Bladder microvascular endothelial cell (primary cell): Measurements from ENCODE around the gene CTXN3. TPM values are rescaled to one million over a fixed set of nuclear protein-coding genes. Genes with fewer than 3 reads are reported as not detected.

Experiments
- total RNA-seq: library from RNA; depleted of rRNA; stranded (reverse); fragments of >200 nt; gene quantifications from 2 replicates; pipeline ENCODE4 v1.2.3, GENCODE V29; 2014

The CTXN3 gene
- not detected in 2 replicates for total RNA-seq

GRCh38 chr5:127649018-127649439 is at the start of gene CTXN3:
Gene CTXN3 (plus strand): TSS chr5:127649082. CDS start chr5:127657522, 8,440 bp downstream.

GRCh38 chr5:127702926-127703561 is 54.2 kb downstream of the CTXN3 start, which contains the start of gene CCDC192:
Gene CCDC192 (plus strand): TSS chr5:127703391. CDS start chr5:127703446, 55 bp downstream.

Other genes starting within 250 kb of the CTXN3 start
- 28.8 and 82.9 TPM in 2 replicates for gene PRRC1, start 131.4 kb upstream of the CTXN3 start, total RNA-seq
- not detected in 2 replicates for gene CCDC192, start 54.3 kb downstream of the CTXN3 start, total RNA-seq